ENCODE measurements around the gene TEAD1.
A peak's percentile ranks its signal among the peaks of the same experiment; 100 is the strongest.
"Not testable (repeated sequence)": the region's sequence is repeated elsewhere in the genome, so short reads cannot be mapped to it uniquely, and the experiment has no call there.

The TEAD1 gene

DNA sequence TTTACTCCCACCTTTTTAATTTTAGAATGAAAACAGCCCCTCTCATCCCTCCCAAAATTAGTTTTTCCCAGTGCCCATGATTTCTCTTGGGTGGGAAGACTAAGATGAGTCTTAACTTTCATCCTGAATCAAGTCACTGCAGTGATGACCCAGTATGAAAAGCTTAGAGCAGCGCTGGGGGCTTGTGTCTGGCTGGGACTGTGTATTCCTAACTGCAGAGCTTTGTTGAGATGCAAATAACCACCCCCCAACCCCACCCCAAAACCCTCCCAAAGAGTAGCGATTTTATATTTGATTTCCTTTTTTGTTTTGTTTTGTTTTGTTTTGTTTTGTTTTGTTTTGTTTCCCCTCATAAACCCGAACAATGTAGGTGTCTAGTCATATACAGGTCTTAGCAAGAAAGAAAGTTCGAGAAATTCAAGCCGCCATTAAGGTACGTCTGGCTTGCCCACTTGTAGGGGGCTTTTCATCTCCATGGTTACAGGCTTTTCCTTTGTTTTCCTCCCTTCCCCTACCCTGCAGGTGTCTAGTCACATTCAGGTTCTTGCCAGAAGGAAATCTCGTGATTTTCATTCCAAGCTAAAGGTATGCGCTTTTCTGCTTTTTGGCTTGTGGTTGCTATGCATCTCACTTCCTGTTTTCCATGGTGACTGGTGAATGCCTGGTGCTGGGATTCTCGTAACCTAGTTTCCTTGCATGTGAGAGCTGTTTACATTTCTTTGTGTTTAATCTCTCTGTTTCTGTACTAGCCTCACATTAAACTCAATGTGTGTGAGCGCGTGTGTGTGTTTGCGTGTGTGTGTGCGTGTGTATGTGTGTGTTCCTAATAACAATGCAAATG lies 190.3 kb downstream of the TEAD1 start:
- DNase-seq (ENCODE audit: low read depth) = no peak

DNA sequence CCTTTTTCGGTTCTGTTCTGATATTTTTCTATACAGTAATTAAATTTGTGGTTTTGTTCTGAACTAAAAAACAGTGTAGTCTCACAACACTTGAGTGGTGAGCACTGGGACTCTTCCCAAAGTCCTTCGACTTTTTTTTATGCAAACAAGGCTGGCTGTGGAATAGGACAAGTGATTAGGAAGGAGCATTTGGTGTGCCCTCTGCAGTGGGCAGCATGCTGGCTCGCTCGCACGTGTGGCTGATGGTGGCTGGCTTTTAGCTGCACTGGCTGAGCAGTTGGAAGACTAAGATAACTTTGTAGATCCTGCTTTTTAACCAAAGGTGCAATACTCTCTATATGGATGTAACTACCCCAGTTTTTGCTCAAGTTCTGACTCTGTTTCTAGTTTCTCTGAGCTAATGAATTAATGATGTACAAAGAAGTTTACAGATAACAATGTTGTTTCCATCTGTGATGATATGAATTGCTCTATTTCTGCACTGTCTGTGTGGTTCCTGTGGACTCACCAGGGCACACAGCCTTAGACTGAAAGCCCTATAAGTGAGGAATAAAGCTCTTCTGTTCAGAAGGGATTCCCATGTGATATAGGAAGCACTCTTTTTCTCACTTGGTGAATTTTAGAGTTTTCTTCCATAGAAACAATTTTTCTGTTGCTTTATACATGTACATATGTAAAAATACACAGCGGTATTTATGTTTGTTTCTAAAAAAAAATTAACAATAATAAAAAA lies 191.8 kb downstream of the TEAD1 start:
- DNase-seq (ENCODE audit: low read depth) = no peak

DNA sequence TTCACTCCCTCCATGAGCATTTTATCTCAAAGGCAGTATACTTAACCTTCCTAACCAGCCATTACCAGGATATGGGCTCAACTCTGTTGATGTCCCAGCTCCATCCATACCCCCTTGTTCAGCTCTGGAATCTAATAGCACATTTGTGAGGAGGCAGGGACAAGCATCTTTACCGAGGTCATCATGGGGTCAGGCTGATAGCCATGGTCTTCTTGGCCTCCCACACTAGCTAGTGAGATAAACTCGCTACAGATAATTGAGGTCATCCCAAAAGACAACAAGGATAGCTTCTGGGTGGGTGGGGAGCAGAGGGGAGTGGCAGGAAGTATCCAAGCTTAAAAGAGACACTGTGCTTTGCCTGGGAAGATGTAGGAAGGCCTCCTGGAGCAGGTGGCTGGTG lies 193.3 kb downstream of the TEAD1 start:
- DNase-seq (ENCODE audit: low read depth) = no peak

DNA sequence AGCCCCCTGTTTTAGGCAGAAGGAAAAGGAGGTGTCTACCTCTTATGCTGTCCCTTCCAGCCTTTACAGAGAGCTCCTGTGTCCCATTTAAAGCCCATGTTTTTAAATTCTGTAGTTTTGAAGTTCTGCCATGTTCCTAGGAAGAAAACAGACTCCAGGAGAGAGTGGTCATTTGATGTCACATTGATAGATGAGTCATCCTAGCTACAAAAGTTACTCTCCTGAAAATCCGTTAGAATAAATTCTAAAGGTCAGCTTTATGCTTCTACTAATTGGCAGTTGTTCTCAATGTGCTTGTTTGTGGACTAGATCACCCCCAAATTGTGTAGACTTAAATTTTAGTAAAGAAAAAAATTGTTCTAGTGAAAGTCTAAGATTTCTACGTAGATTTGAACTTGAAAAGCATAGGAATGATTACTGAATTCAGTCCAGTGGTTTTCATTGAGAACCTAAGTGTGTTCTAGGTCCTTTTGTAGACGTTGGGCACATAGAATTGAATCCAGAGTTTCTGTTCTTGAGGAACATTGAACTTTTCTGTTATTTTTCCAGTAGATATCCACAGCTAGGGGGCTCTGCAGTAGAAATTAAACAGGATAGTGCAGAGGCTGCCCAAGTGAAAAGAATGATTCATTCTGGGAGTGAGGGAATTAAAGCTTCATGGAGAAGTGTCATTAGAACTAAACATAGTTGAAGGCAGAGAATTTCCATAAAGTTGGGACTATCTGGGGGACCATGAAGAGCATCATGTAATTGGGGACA lies 194.3 kb downstream of the TEAD1 start:
- no peak for DNase-seq (ENCODE audit: low read depth)

DNA sequence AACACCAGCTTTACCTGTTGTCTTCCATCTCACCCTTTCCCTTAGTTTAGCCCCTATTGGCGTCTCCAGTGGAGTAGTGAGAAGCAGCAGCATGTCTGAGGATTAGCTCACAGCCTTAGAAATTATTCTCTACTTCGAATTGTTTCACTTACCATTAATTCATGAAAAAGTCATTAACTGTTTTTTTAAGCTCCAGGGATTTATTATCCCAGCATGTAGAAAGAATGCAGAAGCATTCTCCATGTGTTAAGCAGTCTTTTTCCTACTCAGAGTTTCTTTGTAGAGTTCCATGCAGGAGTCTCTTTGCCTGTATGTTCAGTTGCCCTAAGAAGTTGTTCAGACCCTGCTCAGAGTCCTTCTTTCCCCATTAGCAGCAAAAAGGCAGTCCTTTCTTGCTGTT lies 197.0 kb downstream of the TEAD1 start:
- DNase-seq (ENCODE audit: low read depth) = no peak

DNA sequence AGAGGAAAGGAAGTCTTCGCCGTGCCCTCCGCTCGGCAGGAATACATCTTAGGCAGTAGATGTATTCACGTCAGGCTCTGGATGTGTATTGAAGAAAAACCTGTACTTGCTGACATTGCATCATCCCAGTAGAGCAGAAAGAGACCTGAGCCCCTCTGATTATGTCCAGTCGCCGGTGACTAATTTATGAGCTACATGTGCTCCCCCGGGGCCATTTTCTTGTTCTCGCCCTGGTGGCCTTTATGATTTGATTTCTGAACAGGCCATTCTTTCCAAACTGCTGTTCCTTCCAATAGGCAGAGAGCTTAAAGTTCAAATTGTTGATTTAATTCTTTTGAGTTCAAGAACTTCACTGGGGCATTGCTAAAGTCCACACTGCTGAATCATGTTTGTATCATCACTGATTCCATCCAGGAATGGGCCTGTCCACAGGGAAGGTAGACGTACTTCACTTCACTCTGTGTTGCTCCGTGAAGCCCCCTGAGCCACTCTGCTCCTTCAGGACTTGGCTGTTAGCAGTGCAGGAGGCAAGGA lies 197.6 kb downstream of the TEAD1 start:
- no peak for DNase-seq (ENCODE audit: low read depth)

DNA sequence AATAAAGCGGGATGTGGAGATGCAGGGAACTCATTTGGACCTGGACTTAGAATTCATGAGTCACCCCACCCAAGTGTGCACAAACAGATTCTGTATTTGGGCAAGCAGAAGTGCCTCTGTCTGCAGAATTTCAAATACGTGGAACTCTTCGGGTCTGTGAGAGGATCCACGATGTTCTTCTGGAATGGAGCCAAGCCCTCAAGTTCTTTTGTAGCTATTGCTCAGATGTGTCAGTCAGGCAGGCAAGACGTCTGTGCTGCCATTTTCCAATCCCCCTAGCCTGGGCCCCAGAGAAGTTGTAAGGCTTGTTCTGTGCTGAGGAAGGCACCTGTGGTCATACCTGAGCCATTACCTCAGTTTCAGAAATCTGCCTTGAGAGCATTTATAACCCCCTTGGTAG lies 202.1 kb downstream of the TEAD1 start:
- no peak for DNase-seq (ENCODE audit: low read depth)

DNA sequence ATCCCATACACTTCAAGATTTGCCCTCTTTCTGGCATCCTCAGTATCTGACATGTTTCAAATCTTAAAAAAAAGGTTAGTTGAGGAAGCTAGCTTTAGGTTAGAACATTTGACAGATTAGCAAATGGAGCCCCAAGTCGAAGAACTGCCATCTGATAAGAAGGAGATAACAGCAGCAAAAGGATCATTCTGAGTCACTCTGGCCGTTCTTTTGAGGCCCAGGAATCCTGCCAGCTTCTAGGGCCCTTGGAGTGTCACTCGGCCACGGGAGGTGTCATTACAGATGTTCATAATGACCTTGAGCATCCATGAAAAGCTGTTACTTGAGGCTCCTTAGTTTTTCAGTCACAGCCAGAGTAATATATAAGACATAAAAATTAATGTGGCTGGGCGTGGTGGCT lies 202.8 kb downstream of the TEAD1 start:
- DNase-seq (ENCODE audit: low read depth) = no peak

DNA sequence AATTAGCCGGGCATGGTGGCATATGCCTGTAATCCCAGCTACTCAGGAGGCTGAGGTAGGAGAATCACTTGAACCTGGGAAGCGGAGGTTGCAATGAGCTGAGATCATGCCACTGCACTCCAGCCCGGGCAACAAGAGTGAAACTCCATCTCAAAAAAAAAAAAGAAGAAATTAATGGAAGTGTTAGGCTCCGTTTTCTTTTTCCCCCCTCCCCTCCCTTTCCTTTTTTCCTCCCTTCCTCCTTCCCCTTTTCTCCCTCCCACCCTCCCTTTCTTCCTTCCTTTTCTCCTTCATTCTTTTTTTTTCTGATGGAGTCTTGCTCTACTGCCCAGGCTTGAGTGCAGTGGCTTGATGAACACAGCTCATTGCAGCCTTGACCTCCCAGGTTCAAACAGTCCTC lies 203.3 kb downstream of the TEAD1 start:
- DNase-seq (ENCODE audit: low read depth) = not testable (repeated sequence)

DNA sequence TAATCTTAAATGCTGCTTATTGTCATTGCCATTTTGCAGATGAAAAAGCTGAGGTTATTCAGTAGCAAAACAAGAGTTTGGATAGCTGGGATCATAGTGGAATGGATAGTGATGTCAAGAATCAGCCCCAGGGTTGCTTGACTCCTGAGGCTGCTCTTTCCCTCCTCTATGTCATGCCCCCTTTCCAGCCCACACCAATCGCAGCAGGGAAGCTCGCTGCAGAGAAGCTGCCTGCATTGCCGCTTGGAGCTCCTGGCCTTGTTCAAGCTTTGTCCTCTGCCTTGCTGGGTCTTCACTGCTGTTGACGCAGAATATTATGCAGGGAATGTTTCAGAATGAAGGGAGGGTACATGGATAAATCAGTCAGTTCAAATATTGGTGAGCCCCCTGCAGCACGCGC lies 206.1 kb downstream of the TEAD1 start:
- no peak for DNase-seq (ENCODE audit: low read depth)

DNA sequence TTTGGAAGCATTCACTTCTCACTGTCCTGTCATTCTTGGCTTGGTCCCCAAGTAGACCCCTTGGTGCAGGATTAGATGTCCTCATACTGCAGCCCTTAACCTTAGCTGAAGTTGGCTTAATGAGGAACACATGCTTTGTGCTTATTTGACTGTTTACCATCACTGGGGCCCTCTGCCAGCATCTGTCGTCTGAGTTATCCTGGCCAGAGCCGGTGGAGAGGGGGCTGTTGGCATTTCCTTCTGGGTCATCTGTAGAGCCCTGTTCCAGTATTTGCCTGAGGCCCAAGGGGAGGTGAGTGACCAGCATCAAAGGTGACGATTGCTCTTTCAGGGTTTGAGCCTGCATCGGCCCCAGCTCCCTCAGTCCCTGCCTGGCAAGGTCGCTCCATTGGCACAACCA lies 208.4 kb downstream of the TEAD1 start:
- DNase-seq (ENCODE audit: low read depth) = no peak

DNA sequence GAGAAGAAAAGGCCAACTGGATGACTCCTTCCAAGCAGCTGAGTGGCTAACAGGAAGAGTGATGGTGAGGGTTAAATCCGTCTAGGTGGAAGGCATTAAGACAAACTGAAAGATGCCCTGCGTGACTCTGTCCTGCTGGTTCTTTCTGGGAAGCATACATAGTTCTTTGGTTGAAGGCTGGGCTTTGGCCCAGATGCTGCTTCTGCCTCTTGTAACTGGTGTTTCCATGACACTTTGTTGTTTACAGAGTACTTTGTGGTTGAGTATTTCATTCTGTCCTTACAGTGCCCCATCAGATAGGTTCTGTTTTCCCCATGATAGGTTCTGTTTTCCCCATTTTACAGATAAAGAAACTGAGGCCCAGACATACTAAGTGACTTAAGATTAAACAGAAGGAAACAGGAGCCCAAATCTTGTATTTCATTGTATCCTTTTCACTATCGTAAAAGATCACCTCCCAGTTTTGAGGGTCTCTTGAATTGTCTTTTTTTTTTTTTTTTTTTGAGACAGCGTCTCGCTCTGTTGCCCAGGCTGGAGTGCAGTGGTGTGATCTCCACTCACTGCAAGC lies 210.6 kb downstream of the TEAD1 start:
- no peak for DNase-seq (ENCODE audit: low read depth)

DNA sequence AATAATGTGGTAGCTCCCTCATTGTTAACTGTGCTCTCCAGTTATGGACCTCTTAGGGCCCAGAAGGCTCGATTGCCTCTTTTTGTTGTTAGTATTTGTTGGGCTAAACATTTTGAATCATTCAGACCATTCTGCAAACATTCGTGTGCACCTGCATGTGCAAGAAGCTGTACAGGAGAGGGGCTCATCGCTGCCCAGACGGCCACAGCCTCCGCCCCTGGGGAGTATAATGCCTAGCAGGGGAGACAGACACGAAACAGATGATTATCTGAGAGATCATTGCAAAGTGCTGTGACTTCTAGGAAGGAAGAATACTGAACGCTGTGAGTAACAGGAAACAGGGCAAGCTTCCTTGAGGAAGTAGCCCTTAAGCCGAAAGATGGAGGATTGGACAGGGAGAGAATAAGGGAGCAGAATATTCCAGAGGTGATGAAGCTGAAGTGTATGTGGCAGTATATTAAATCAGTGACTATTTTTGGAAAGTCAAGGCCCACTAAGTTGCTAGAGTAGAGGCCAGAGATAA lies 211.6 kb downstream of the TEAD1 start:
- DNase-seq (ENCODE audit: low read depth) = no peak

DNA sequence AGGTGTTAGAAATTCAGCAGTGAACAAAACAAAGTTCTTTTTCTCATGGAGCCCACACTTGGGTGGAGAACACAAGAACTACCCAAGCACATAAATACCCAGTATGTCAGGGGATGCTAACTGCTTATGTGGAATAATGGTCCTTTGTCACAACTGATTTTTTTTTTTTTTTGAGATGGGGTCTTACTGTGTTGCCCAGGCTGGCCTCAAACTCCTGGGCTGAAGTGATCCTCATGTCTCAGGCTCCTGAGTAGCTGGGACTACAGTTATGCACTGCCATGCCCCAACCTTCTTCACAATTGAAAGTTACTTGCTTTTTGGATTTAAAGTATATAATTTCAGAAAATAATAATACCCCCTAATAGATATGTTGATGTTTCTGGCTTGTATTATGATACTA lies 212.3 kb downstream of the TEAD1 start:
- no peak for DNase-seq (ENCODE audit: low read depth)

DNA sequence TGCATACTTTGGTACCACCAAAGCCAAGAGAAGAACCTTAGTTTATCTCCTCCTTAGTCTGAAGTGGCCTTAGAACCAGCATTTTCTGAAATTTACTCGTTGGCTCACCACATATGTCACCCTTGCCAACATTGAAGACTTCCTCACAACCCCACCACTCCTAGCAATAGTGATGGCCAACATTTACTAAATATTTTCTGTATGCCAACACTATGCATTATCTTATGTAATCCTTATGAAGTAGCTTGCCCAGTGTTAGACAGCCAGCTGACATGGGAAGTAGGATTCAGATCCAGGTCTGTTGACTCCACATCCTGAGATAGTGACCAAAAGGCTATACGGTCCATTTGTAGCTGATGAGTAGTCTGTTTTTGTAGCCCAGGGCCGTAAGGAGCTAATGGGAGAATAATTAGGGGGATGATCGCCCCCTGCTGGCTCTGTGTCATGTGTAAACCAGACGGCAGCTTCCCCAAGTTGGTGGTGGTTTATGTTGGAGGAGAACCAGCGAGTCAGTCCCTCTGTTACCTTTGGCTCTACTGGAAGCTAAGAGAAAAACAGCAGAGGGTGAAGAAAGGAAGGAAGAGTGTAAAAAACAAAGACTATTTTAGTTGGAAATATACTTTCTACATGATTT lies 214.4 kb downstream of the TEAD1 start:
- peak; percentile 56 for DNase-seq (ENCODE audit: low read depth)

DNA sequence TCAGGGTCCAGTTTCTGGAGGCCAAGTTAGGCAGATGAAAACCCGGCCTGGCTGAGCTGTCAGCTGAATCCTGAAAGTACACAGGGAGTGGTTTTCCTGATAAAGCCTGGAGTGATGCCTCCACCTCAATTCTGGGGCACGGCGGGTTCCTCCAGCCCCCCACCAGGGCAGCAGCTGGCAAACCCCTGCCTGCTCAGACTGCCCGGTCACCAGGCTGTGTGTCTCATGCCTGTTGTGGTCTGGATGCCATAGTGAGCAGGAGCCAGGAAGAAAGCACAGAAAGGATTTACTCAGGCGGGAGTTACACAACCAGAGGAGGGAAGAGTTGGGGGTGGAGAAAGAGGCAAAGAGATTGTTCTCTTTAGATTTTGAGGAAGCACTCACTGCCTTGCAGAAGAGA lies 215.0 kb downstream of the TEAD1 start:
- DNase-seq (ENCODE audit: low read depth) = no peak

DNA sequence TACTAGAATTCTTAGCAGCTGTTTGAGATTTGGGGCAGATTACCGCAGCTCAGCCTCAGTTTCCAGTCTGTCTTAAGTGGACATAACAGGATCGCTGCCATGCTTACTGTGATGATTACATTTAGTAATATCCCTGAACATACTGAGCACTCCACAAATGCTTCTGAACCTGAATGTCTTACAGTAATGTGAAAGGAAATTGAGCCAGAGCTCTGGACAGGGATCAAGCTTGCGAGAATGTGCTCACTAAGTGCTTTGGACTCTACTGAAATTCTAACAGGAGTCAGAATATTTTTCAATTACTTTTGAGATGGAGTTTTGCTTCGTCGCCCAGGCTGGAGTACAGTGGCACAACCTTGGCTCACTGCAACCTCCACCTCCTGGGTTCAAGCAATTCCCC lies 216.3 kb downstream of the TEAD1 start:
- no peak for DNase-seq (ENCODE audit: low read depth)

DNA sequence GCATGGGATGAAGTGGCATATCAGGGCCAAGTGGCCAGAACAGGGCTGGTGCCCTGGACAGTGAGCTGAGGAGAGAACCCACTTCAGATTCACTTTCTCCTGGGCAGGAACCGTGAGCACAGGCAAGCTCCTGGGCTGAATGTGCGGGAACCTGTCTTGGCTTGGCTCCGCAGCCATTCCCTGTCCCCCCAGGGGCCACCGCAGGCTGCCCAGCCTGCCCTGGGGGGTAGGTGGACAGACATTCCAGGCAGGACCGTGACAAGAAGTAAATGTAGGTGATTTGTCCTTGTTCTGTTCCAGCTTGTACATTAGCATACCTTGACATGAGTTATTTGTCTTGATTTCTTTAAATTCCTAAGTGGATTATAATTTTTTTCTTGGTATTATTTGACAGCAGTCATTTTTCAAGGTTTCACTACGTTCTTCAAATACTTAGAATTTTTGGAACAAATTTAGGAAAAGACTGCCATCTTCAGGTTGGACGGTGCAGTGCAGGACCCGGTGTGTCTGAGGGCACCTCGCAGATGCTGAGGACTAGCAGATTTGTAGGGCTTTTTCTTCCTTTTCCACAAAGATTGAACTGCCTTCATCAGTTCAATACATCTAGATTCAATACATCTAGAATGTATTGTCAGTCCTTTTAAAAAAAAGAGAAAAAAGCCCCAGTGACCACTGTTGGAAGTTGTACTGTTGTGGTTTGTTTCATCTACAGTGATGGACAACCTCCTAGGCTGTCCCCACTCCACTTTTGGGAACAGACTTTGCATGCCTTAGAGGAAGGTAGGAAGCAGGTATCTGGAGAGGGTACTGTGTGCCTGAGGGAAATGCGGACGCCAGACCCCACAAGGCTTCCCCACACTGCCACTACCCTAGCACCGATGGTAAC lies 219.8 kb downstream of the TEAD1 start:
- peak; percentile 30 for DNase-seq (ENCODE audit: low read depth)

DNA sequence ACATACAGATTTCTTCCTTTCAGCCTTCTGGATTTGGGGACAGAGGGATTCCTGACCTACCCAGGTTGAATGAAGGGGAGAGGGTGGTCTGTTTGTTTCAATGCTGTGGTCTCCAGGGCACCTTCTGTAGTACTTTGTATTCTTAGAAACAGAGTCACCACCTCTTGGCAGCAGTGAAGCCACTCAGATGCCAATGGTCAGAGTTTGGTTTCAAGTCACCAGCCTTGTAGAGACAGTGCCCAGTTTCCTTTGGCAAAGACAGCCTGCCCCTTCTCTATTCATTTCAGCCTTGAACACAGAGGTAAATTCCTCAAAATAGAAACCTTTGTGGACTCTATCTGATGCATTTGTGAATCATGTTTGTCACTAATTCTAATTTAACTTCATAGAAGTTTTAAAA lies 223.2 kb downstream of the TEAD1 start:
- no peak for DNase-seq (ENCODE audit: low read depth)

DNA sequence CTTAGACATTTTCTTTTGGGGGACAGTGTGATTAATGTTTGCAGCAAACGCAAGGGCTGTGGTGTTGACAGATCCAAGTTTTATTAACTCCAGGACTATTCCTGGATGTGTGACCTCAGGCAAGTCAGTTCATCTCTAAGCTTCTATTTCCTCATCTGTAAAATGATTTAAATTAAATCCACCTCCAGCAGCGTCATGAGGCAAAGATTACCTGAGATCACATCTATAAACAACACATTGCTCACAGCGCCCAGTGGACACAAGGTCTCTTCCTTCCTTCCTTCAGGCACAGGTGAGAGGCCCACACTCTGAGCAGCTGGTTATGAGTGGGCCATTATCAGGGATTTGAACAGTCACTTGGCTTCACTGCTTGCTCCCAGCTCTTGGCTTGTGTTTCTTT lies 223.6 kb downstream of the TEAD1 start:
- DNase-seq (ENCODE audit: low read depth) = no peak

DNA sequence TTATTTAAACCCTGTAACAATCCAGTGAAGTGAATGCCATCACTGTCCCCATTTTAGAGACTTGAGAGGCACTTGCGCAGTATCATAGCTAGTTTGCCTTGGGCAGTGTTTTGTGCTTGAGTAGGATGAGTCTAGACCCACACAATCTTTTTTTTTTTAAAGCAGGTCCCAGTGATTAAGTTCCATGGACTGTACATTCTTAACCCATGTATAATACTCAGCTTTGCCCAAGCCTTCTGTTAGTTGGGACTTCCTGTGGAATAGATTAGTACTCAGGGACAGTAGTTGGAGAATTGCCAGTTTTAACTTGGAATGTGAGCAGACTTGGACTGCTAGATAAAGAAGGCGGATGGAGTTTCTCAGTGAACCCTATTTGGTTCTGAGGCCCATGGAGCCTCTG lies 226.3 kb downstream of the TEAD1 start:
- DNase-seq (ENCODE audit: low read depth) = no peak
